Measurements from ENCODE around the gene MPPE1. TPM values are rescaled to one million over a fixed set of nuclear protein-coding genes. Genes with fewer than 3 reads are reported as not detected.

The MPPE1 gene
- total and polyA plus RNA-seq, 10 of the 15 experiments (the other 5 are each of a cell fraction or from before 2014, with no cell fraction given), result 13.8 to 34.5 (median 27.6) TPM

DNA sequence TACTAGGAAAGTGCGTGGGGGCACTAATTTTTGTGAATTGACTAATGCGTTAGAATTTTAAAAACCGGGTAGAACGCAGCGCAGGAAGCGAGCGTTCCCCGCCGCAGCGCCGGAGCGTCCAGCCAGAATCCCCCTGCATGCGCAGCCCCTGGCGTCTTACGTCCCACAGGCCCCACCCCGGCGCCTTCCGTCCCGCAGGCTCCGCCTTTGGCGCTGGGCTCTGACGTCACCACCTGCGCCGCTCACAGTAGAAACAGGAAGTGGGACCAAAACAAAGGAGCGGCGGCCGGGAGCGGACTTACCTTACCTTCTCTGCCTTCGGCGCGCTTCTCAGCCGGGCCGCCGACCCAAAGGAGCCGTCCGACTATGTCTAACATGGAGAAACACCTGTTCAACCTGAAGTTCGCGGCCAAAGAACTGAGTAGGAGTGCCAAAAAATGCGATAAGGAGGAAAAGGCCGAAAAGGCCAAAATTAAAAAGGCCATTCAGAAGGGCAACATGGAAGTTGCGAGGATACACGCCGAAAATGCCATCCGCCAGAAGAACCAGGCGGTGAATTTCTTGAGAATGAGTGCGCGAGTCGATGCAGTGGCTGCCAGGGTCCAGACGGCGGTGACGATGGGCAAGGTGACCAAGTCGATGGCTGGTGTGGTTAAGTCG lies 56.8 kb downstream of the MPPE1 start, which contains the start of gene CHMP1B:
Gene CHMP1B, plus strand, starts transcription at position 268 of the 660 bp plus-strand sequence. Its CDS starts 99 bp downstream, at position 367.
- Histone ChIP-seq H3K27ac (ENCODE audit: control insufficient read depth, insufficient read depth) (peak within 1 kb of the TSS; percentile 90), H3K4me1 (ENCODE audit: control insufficient read depth, insufficient read depth, low read length) (peaks cover 17% of the 10 kb centered on the region), H3K9ac (ENCODE audit: control insufficient read depth, insufficient read depth, low read length) (peak within 1 kb of the TSS; percentile 91), H2AFZ (ENCODE audit: control insufficient read depth, low read depth, low read length) (peak within 1 kb of the TSS; percentile 99), H3K4me3 (peak within 1 kb of the TSS; percentile 99), H3K79me2 (ENCODE audit: control insufficient read depth, insufficient read depth, low read length) (peaks cover 24% of the 10 kb centered on the region), H3K4me2 (ENCODE audit: control insufficient read depth, insufficient read depth) (peak within 1 kb of the TSS; percentile 100), H4K20me1 (ENCODE audit: control insufficient read depth, insufficient read depth) (no peaks in the 10 kb centered on the region), H3K9me3 (replicated peaks; ENCODE audit: control insufficient read depth, insufficient read depth, low read length) (no peaks in the 10 kb centered on the region), H3K27me3 (replicated peaks in 1 of 2; ENCODE audit: control insufficient read depth in 2 of 2, insufficient read depth in 2 of 2, low read length in 1 of 2) (no peaks in the 10 kb centered on the region; a peak in 1 of 4 replicates), H3K36me3 (ENCODE audit: control insufficient read depth in 2 of 2, insufficient read depth in 2 of 2, low read length in 1 of 2) (no peaks in the 10 kb centered on the region)
- ChIA-PET CTCF (interaction anchor here (1.3 kb wide), 1 partner anchor 58 kb away, joined by 3 read pairs; no protein-coding TSS in a partner anchor), SMC1A (ENCODE audit: uncharacterized antibody, unreplicated experiment) (interaction anchor here (1.0 kb wide), 1 partner anchor 35 kb away, joined by 3 read pairs; no protein-coding TSS in a partner anchor), RAD21 (ENCODE audit: unreplicated experiment) (no interaction called here), POLR2A (no interaction called here)
- DNase-seq (ENCODE audit: low read depth, low spot score) (peak; percentile 79), ATAC-seq (peak; percentile 96), FAIRE-seq (peak; percentile 27)
- WGBS (ENCODE audit: insufficient coverage, insufficient replicate concordance, low lambda C conversion rate, missing lambda C conversion rate), result under 1% methylated on average over 53 of the region's 53 CpGs
- no TSS peak for BruUV-seq (replicated peaks)
- intact Hi-C loops (cut with micrococcal nuclease; ENCODE audit: unreplicated experiment) (loop anchor here (5.0 kb wide), 1 partner anchor 56 kb away; the partner anchor contains the start of gene MPPE1), in situ Hi-C loops (cut with MboI) (no loop called here)
- peak; percentile 62 for TF ChIP-seq SIX5 (IDR thresholded peaks at IDR 0.05; ENCODE audit: low read depth, low read length, severe bottlenecking)
- no peak for TF ChIP-seq NFXL1 (IDR thresholded peaks at IDR 0.05; ENCODE audit: borderline replicate concordance)
- peak; percentile 87 for TF ChIP-seq PML (IDR thresholded peaks at IDR 0.05; ENCODE audit: low read length)
- peak; percentile 49; the same call in 1 of the 2 replicates for TF ChIP-seq ESRRA (IDR thresholded peaks at IDR 0.05; ENCODE audit: low read length)
- no peak for TF ChIP-seq ETV6 (conservative IDR thresholded peaks at IDR 0.05 in 1 of 2, IDR thresholded peaks at IDR 0.05 in 1 of 2; ENCODE audit: borderline replicate concordance in 1 of 2, low read depth in 1 of 2)
- TF ChIP-seq, protein P1, sequence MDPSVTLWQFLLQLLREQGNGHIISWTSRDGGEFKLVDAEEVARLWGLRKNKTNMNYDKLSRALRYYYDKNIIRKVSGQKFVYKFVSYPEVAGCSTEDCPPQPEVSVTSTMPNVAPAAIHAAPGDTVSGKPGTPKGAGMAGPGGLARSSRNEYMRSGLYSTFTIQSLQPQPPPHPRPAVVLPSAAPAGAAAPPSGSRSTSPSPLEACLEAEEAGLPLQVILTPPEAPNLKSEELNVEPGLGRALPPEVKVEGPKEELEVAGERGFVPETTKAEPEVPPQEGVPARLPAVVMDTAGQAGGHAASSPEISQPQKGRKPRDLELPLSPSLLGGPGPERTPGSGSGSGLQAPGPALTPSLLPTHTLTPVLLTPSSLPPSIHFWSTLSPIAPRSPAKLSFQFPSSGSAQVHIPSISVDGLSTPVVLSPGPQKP (IDR thresholded peaks at IDR 0.05; ENCODE audit: low read depth, low read length), result peak; percentile 94
- TF ChIP-seq ZSCAN29 (IDR thresholded peaks at IDR 0.05), result no peak
- peak; percentile 45; the same call in 1 of the 2 replicates for TF ChIP-seq TCF12 (IDR thresholded peaks at IDR 0.05; ENCODE audit: low read depth, low read length)
- TF ChIP-seq KAT2A (conservative IDR thresholded peaks at IDR 0.05; ENCODE audit: control insufficient read depth, low read depth, low read length), result no peak
- TF ChIP-seq, protein P2, sequence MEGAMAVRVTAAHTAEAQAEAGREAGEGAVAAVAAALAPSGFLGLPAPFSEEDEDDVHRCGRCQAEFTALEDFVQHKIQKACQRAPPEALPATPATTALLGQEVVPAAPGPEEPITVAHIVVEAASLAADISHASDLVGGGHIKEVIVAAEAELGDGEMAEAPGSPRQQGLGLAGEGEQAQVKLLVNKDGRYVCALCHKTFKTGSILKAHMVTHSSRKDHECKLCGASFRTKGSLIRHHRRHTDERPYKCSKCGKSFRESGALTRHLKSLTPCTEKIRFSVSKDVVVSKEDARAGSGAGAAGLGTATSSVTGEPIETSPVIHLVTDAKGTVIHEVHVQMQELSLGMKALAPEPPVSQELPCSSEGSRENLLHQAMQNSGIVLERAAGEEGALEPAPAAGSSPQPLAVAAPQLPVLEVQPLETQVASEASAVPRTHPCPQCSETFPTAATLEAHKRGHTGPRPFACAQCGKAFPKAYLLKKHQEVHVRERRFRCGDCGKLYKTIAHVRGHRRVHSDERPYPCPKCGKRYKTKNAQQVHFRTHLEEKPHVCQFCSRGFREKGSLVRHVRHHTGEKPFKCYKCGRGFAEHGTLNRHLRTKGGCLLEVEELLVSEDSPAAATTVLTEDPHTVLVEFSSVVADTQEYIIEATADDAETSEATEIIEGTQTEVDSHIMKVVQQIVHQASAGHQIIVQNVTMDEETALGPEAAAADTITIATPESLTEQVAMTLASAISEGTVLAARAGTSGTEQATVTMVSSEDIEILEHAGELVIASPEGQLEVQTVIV (IDR thresholded peaks at IDR 0.05; ENCODE audit: borderline replicate concordance, partially characterized antibody), result peak; percentile 78
- TF ChIP-seq, protein P3, sequence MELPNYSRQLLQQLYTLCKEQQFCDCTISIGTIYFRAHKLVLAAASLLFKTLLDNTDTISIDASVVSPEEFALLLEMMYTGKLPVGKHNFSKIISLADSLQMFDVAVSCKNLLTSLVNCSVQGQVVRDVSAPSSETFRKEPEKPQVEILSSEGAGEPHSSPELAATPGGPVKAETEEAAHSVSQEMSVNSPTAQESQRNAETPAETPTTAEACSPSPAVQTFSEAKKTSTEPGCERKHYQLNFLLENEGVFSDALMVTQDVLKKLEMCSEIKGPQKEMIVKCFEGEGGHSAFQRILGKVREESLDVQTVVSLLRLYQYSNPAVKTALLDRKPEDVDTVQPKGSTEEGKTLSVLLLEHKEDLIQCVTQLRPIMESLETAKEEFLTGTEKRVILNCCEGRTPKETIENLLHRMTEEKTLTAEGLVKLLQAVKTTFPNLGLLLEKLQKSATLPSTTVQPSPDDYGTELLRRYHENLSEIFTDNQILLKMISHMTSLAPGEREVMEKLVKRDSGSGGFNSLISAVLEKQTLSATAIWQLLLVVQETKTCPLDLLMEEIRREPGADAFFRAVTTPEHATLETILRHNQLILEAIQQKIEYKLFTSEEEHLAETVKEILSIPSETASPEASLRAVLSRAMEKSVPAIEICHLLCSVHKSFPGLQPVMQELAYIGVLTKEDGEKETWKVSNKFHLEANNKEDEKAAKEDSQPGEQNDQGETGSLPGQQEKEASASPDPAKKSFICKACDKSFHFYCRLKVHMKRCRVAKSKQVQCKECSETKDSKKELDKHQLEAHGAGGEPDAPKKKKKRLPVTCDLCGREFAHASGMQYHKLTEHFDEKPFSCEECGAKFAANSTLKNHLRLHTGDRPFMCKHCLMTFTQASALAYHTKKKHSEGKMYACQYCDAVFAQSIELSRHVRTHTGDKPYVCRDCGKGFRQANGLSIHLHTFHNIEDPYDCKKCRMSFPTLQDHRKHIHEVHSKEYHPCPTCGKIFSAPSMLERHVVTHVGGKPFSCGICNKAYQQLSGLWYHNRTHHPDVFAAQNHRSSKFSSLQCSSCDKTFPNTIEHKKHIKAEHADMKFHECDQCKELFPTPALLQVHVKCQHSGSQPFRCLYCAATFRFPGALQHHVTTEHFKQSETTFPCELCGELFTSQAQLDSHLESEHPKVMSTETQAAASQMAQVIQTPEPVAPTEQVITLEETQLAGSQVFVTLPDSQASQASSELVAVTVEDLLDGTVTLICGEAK (IDR thresholded peaks at IDR 0.05; ENCODE audit: borderline replicate concordance), result peak; percentile 63; the same call in 1 of the 2 replicates
- TF ChIP-seq, protein P4, sequence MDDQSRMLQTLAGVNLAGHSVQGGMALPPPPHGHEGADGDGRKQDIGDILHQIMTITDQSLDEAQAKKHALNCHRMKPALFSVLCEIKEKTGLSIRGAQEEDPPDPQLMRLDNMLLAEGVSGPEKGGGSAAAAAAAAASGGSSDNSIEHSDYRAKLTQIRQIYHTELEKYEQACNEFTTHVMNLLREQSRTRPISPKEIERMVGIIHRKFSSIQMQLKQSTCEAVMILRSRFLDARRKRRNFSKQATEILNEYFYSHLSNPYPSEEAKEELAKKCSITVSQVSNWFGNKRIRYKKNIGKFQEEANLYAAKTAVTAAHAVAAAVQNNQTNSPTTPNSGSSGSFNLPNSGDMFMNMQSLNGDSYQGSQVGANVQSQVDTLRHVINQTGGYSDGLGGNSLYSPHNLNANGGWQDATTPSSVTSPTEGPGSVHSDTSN (IDR thresholded peaks at IDR 0.05; ENCODE audit: insufficient replicate concordance, low read depth, low read length), result peak; percentile 5
- TF ChIP-seq MTA3 (IDR thresholded peaks at IDR 0.05; ENCODE audit: borderline replicate concordance, low read length), result peak; percentile 50; the same call in 1 of the 2 replicates
- TF ChIP-seq DPF2 (IDR thresholded peaks at IDR 0.05), result 0 out of 2 replicates have a peak, but pooled peaks have one; percentile 46

Data from GM12878 (cell line).